ENCODE measurements around the gene TGFBR3L.

DNA sequence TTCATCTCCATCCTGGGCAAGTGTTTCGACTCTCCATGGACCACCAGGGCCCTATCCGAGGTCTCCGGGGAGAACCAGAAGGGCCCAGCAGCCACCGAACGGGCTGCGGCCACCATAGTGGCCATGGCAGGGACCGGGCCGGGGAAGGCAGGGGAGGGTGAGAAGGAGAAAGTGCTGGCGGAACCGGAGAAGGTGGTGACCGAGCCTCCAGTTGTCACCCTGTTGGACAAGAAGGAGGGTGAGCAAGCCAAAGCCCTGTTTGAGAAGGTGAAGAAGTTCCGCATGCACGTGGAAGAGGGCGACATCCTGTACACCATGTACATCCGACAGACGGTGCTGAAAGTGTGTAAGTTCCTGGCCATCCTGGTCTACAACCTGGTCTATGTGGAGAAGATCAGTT, 15.7 kb upstream of the TGFBR3L start:
- TF ChIP-seq MAZ (IDR thresholded peaks at IDR 0.05; ENCODE audit: borderline replicate concordance, low read depth, low read length) (no peak), POLR2A (IDR thresholded peaks at IDR 0.05; ENCODE audit: low read depth, low read length) (no peak), SMC3 (IDR thresholded peaks at IDR 0.05; ENCODE audit: low read depth, low read length) (no peak), BHLHE40 (IDR thresholded peaks at IDR 0.05; ENCODE audit: low read depth, low read length) (no peak), NFE2L2 (IDR thresholded peaks at IDR 0.05; ENCODE audit: low read depth, low read length) (no peak), CEBPB (IDR thresholded peaks at IDR 0.05; ENCODE audit: low read depth, low read length) (no peak), RCOR1 (IDR thresholded peaks at IDR 0.05; ENCODE audit: insufficient replicate concordance, low read length) (no peak), RAD21 (IDR thresholded peaks at IDR 0.05; ENCODE audit: low read length) (no peak)
- TF ChIP-seq, protein P1, sequence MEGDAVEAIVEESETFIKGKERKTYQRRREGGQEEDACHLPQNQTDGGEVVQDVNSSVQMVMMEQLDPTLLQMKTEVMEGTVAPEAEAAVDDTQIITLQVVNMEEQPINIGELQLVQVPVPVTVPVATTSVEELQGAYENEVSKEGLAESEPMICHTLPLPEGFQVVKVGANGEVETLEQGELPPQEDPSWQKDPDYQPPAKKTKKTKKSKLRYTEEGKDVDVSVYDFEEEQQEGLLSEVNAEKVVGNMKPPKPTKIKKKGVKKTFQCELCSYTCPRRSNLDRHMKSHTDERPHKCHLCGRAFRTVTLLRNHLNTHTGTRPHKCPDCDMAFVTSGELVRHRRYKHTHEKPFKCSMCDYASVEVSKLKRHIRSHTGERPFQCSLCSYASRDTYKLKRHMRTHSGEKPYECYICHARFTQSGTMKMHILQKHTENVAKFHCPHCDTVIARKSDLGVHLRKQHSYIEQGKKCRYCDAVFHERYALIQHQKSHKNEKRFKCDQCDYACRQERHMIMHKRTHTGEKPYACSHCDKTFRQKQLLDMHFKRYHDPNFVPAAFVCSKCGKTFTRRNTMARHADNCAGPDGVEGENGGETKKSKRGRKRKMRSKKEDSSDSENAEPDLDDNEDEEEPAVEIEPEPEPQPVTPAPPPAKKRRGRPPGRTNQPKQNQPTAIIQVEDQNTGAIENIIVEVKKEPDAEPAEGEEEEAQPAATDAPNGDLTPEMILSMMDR (conservative IDR thresholded peaks at IDR 0.05; ENCODE audit: low read depth, low read length), result no peak

Measured in IMR-90 (cell line).